SK-N-SH treated with all-trans-retinoic acid at 6 μM for 48 hours (cell line): Measurements from ENCODE around the gene DDX49.

Experiments used
- ATAC-seq: fragments of 200-7000 bp; cut with Tn5 transposase; 3 replicates; pipeline ENCODE4 v1.9.1; 2020; ENCODE audit warnings: mild to moderate bottlenecking, moderate library complexity
- ARNTL ChIP-seq: fragments of 450-650 bp; formaldehyde crosslinking; IDR thresholded peaks from 2 replicates; pipeline ENCODE4 v1.5.0; 2020; ENCODE audit warnings: low read depth, mild to moderate bottlenecking, moderate library complexity, borderline replicate concordance
- BACH2 ChIP-seq: fragments of 250-450 bp; sonication (Bioruptor Pico); IDR thresholded peaks from 2 replicates; pipeline ENCODE4 v1.9.0; 2021; ENCODE audit warnings: mild to moderate bottlenecking, borderline replicate concordance
- CSDC2 ChIP-seq: fragments of 250-450 bp; sonication (Bioruptor Pico); IDR thresholded peaks from 2 replicates; pipeline ENCODE4 v1.5.0; 2020; ENCODE audit warnings: mild to moderate bottlenecking, moderate library complexity
- ESRRG ChIP-seq: fragments of 250-450 bp; sonication (Bioruptor Pico); IDR thresholded peaks from 2 replicates; pipeline ENCODE4 v1.6.1; 2021; ENCODE audit warnings: mild to moderate bottlenecking
- GLIS3 ChIP-seq: fragments of 250-450 bp; sonication (Bioruptor Pico); IDR thresholded peaks from 2 replicates; pipeline ENCODE4 v1.5.0; 2020; ENCODE audit warnings: mild to moderate bottlenecking, moderate library complexity
- ISL1 ChIP-seq: fragments of 250-450 bp; sonication (Bioruptor Pico); IDR thresholded peaks from 2 replicates; pipeline ENCODE4 v2.1.2; 2022; ENCODE audit warnings: mild to moderate bottlenecking, moderate library complexity
- OSR1 ChIP-seq: fragments of 250-450 bp; sonication (Bioruptor Pico); IDR thresholded peaks from 2 replicates; pipeline ENCODE4 v1.8.0; 2022; ENCODE audit warnings: moderate library complexity, mild to moderate bottlenecking, inconsistent platforms
- PPARA ChIP-seq: fragments of 250-450 bp; sonication (Bioruptor Pico); IDR thresholded peaks from 2 replicates; pipeline ENCODE4 v1.5.0; 2020; ENCODE audit warnings: mild to moderate bottlenecking, borderline replicate concordance
- RARB ChIP-seq: fragments of 250-450 bp; sonication (Bioruptor Pico); IDR thresholded peaks from 2 replicates; pipeline ENCODE4 v1.8.0; 2021; ENCODE audit warnings: mild to moderate bottlenecking, moderate library complexity
- SNAI2 ChIP-seq: fragments of 250-450 bp; sonication (Bioruptor Pico); IDR thresholded peaks from 2 replicates; pipeline ENCODE4 v1.5.0; 2020; ENCODE audit warnings: mild to moderate bottlenecking, moderate library complexity
- TCF4 ChIP-seq: fragments of 250-450 bp; sonication (Bioruptor Pico); IDR thresholded peaks from 2 replicates; pipeline ENCODE4 v1.8.0; 2021; ENCODE audit warnings: mild to moderate bottlenecking, moderate library complexity, borderline replicate concordance
- TOX ChIP-seq: fragments of 250-450 bp; sonication (Bioruptor Pico); IDR thresholded peaks from 2 replicates; pipeline ENCODE4 v1.8.0; 2021; ENCODE audit warnings: mild to moderate bottlenecking, moderate library complexity, borderline replicate concordance
- ZC3H10 ChIP-seq: fragments of 250-450 bp; sonication (Bioruptor Pico); IDR thresholded peaks from 2 replicates; pipeline ENCODE4 v1.5.1; 2021; ENCODE audit warnings: mild to moderate bottlenecking, moderate library complexity
- ZFP3 ChIP-seq: fragments of 250-450 bp; sonication (Bioruptor Pico); IDR thresholded peaks from 2 replicates; pipeline ENCODE4 v1.5.0; 2020; ENCODE audit warnings: mild to moderate bottlenecking, moderate library complexity
- ZFP30 ChIP-seq: fragments of 450-650 bp; formaldehyde crosslinking; IDR thresholded peaks from 2 replicates; pipeline ENCODE4 v1.5.0; 2022; ENCODE audit warnings: mild to moderate bottlenecking, moderate library complexity
- ZNF565 ChIP-seq: fragments of 450-650 bp; formaldehyde crosslinking; conservative IDR thresholded peaks from 2 replicates; pipeline ENCODE4 v1.5.0; 2020; ENCODE audit warnings: low read depth, mild to moderate bottlenecking, moderate library complexity
- ZNF70 ChIP-seq: fragments of 450-650 bp; formaldehyde crosslinking; IDR thresholded peaks from 2 replicates; pipeline ENCODE4 v1.5.0; 2020; ENCODE audit warnings: mild to moderate bottlenecking, moderate library complexity
- ZNF8 ChIP-seq: fragments of 450-650 bp; formaldehyde crosslinking; IDR thresholded peaks from 2 replicates; pipeline ENCODE4 v1.5.0; 2020; ENCODE audit warnings: mild to moderate bottlenecking, moderate library complexity
- TF ChIP-seq, protein P1 (sequence below): fragments of 250-450 bp; sonication (Bioruptor Pico); IDR thresholded peaks from 2 replicates; pipeline ENCODE4 v1.8.0; 2021; ENCODE audit warnings: low read depth, mild to moderate bottlenecking, moderate library complexity, borderline replicate concordance
- TF ChIP-seq, protein P2 (sequence below): fragments of 250-450 bp; sonication (Bioruptor Pico); IDR thresholded peaks from 2 replicates; pipeline ENCODE4 v1.5.1; 2020; ENCODE audit warnings: low read depth, mild to moderate bottlenecking, moderate library complexity
- TF ChIP-seq, protein P3 (sequence below): fragments of 250-450 bp; sonication (Bioruptor Pico); IDR thresholded peaks from 2 replicates; pipeline ENCODE4 v1.5.0; 2020; ENCODE audit warnings: mild to moderate bottlenecking, moderate library complexity
- TF ChIP-seq, protein P4 (sequence below): fragments of 250-450 bp; sonication (Bioruptor Pico); IDR thresholded peaks from 2 replicates; pipeline ENCODE4 v1.8.0; 2020; ENCODE audit warnings: mild to moderate bottlenecking, moderate library complexity, borderline replicate concordance

Gene DDX49

DNA sequence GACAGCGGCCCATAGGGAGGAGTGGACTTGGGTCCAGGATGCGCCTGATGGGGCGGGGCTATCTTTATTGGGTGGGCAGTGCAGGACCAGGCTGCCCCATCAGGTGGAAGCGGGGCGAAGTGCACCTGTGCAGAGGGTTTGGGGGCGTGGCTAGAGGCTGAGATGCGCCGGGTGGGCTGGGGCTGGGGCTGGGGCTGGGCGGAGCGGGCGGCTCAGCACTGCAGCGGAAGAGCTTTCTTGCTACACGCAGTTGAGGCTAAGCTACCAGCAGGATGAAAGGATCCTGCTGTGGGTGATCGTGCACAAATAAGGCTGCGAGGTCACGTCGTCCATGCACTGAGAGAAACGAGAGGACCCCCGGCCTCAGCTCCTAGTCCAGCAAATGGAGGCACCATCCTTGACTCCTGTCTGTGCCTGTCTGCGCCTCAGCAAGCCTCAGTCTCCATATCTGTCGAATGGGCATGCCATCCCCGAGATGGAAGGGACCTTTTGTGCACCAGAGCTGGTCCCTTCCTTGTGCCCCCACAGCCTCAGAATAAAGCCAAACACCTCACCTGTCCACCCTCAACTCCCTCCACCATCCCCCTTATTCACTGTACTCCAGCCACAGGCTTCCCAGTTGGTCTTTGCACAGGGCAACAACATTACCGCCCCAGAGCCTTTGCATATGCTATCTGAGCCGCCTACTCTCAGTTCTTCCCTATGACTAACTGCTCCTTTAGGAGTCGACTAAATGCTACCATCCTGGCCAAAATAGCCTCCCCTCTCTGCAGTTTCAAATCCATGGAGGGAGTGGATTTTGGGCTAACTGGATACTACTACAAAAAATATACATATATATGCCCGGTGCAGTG is 42.5 kb downstream of the DDX49 start:
- peak; percentile 27; the same call in 1 of the 3 replicates for ATAC-seq
- TF ChIP-seq BACH2 (CRISPR knock-in tag), result no peak
- no peak for TF ChIP-seq ZNF70 (CRISPR knock-in tag)
- no peak for TF ChIP-seq GLIS3
- TF ChIP-seq, protein P1, sequence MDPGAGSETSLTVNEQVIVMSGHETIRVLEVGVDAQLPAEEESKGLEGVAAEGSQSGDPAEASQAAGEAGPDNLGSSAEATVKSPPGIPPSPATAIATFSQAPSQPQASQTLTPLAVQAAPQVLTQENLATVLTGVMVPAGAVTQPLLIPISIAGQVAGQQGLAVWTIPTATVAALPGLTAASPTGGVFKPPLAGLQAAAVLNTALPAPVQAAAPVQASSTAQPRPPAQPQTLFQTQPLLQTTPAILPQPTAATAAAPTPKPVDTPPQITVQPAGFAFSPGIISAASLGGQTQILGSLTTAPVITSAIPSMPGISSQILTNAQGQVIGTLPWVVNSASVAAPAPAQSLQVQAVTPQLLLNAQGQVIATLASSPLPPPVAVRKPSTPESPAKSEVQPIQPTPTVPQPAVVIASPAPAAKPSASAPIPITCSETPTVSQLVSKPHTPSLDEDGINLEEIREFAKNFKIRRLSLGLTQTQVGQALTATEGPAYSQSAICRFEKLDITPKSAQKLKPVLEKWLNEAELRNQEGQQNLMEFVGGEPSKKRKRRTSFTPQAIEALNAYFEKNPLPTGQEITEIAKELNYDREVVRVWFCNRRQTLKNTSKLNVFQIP (CRISPR knock-in tag), result no peak
- TF ChIP-seq TCF4 (CRISPR knock-in tag), result no peak
- no peak for TF ChIP-seq ARNTL (CRISPR knock-in tag)
- TF ChIP-seq ZC3H10, result no peak
- TF ChIP-seq, protein P2, sequence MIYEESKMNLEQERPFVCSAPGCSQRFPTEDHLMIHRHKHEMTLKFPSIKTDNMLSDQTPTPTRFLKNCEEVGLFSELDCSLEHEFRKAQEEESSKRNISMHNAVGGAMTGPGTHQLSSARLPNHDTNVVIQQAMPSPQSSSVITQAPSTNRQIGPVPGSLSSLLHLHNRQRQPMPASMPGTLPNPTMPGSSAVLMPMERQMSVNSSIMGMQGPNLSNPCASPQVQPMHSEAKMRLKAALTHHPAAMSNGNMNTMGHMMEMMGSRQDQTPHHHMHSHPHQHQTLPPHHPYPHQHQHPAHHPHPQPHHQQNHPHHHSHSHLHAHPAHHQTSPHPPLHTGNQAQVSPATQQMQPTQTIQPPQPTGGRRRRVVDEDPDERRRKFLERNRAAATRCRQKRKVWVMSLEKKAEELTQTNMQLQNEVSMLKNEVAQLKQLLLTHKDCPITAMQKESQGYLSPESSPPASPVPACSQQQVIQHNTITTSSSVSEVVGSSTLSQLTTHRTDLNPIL (CRISPR knock-in tag), result no peak
- no peak for TF ChIP-seq ZNF565 (CRISPR knock-in tag)
- no peak for TF ChIP-seq ISL1 (CRISPR knock-in tag)
- no peak for TF ChIP-seq RARB (CRISPR knock-in tag)
- TF ChIP-seq, protein P3, sequence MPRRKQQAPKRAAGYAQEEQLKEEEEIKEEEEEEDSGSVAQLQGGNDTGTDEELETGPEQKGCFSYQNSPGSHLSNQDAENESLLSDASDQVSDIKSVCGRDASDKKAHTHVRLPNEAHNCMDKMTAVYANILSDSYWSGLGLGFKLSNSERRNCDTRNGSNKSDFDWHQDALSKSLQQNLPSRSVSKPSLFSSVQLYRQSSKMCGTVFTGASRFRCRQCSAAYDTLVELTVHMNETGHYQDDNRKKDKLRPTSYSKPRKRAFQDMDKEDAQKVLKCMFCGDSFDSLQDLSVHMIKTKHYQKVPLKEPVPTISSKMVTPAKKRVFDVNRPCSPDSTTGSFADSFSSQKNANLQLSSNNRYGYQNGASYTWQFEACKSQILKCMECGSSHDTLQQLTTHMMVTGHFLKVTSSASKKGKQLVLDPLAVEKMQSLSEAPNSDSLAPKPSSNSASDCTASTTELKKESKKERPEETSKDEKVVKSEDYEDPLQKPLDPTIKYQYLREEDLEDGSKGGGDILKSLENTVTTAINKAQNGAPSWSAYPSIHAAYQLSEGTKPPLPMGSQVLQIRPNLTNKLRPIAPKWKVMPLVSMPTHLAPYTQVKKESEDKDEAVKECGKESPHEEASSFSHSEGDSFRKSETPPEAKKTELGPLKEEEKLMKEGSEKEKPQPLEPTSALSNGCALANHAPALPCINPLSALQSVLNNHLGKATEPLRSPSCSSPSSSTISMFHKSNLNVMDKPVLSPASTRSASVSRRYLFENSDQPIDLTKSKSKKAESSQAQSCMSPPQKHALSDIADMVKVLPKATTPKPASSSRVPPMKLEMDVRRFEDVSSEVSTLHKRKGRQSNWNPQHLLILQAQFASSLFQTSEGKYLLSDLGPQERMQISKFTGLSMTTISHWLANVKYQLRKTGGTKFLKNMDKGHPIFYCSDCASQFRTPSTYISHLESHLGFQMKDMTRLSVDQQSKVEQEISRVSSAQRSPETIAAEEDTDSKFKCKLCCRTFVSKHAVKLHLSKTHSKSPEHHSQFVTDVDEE (CRISPR knock-in tag), result no peak
- TF ChIP-seq, all 23 proteins: peak for 0

DNA sequence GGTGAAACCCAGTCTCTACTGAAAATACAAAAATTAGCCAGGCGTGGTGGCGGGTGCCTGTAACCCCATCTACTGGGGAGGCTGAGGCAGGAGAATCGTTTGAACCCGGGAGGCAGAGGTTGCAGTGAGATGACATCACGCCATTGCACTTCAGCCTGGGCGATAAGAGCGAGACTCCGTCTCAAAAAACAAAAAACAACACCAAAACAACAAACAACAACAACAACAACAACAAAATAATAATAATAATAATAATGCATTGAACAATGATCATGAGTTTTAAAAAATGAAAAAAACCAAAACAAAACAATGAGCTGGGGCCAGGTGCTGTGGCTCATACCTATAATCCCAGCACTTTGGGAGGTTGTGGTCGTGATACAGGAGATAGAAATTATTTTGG is 44.6 kb downstream of the DDX49 start:
- TF ChIP-seq OSR1, result no peak
- TF ChIP-seq ZFP3, result no peak
- TF ChIP-seq, protein P4, sequence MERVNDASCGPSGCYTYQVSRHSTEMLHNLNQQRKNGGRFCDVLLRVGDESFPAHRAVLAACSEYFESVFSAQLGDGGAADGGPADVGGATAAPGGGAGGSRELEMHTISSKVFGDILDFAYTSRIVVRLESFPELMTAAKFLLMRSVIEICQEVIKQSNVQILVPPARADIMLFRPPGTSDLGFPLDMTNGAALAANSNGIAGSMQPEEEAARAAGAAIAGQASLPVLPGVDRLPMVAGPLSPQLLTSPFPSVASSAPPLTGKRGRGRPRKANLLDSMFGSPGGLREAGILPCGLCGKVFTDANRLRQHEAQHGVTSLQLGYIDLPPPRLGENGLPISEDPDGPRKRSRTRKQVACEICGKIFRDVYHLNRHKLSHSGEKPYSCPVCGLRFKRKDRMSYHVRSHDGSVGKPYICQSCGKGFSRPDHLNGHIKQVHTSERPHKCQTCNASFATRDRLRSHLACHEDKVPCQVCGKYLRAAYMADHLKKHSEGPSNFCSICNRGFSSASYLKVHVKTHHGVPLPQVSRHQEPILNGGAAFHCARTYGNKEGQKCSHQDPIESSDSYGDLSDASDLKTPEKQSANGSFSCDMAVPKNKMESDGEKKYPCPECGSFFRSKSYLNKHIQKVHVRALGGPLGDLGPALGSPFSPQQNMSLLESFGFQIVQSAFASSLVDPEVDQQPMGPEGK (CRISPR knock-in tag), result no peak
- TF ChIP-seq ZNF8 (CRISPR knock-in tag), result no peak
- no peak for TF ChIP-seq GLIS3
- TF ChIP-seq TOX (CRISPR knock-in tag), result no peak
- no peak for TF ChIP-seq PPARA (CRISPR knock-in tag)
- TF ChIP-seq ZNF70 (CRISPR knock-in tag), result no peak
- no peak for TF ChIP-seq SNAI2
- TF ChIP-seq ZFP30, result no peak
- no peak for TF ChIP-seq TCF4 (CRISPR knock-in tag)
- TF ChIP-seq, protein P3 (CRISPR knock-in tag), result no peak
- TF ChIP-seq, protein P1 (CRISPR knock-in tag), result no peak
- TF ChIP-seq ZC3H10, result no peak
- no peak for TF ChIP-seq ESRRG
- TF ChIP-seq ZNF565 (CRISPR knock-in tag), result no peak
- TF ChIP-seq ISL1 (CRISPR knock-in tag), result no peak
- no peak for TF ChIP-seq CSDC2
- ATAC-seq, result no peak
